HG03378 (cell line): ENCODE results near the gene RRP1B.
"Not testable (repeated sequence)": the region's sequence is repeated elsewhere in the genome, so short reads cannot be mapped to it uniquely, and the experiment has no call there.

Source experiments
- ATAC-seq: cut with Tn5 transposase; IDR thresholded peaks from one replicate; pipeline ENCODE4 v1.9.1; 2021; ENCODE audit warnings: mild to moderate bottlenecking, moderate library complexity; ENCODE audit not compliant: unreplicated experiment

The RRP1B gene

DNA sequence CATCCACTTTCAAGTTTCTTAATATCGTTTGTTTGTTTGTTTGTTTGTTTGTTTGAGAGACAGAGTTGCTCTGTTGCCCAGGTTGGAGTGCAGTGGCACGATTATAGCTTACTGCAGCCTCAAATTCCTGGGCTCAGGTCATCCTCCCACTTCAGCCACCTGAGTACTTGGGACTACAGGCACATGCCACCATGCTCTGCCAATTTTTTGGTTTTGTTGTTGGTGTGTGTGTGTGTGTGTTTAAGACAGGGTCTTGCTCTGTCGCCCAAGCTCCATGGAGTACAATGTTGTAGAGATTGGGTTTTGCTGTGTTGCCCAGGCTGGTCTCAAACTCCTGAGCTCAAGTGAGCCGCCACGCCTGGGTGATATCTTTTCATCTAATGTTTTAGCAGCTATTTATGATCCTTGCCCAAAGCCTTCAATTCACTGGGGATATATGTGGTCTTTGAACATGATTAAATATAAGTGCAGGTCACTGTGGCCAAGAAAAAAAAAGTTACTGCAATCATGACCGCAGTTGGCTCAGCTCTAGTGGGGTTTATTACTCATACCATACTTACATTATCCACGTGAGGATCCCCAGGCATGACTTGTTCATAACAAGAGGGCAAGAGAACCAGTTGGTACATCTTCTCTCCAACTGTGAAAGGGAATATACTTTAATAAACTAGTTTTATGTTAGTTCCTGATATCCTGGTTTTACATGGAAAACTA is 8.0 kb downstream of the RRP1B start:
- ATAC-seq: no peak

DNA sequence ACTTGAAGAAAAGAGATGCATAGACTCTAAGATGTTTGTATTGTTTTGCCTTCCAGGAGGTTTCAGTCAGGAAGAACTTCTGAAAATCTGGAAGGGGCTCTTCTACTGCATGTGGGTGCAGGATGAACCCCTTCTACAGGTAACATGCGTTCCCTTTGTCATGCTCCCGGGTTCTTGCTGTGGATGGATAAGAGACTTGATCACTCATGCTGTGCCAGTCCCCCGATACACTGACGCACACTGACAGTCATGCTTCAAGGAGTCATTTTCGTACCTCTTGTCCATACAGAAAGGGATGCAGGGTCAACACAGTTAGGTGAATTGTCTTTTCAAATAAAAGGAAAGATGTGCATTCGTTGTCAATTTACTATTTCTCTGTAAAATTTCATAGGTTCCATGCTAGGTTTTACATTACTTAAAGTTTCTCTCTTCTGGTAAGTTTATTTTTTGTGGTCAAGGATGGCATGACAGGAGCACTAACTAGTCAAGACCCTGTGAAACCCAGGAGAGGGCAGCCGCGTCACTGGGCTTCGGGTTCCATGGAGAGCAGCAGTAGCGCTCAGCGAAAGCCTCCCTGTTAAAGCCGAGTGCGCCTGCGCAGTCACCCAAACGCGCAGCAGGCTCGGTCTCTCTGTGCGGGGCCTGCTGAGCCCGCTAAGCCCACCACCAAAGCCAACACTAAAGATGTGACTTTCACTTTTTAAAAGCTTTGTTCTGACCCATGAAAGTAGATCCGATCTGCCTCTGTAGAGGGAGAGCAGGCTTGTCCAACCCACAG is 10.7 kb downstream of the RRP1B start:
- ATAC-seq: no peak

DNA sequence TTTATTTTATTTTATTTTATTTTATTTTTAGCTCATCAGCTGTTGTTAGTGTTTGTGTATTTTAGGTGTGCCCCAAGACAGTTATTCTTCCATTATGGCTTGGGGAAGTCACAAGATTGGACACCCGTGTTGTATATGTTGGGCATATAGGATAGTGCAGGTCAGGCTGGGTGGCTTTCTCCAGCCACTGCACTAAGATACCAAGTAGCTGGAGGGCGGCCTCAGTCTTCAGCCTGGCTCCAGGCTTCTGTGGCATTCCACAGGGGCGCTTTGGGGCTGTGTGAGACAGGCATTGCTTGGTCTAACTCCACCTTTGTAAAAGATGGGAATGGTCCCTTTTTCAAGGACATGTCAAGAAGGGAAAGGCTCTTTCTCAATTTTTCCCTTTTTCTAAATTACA is 16.5 kb downstream of the RRP1B start:
- no peak for ATAC-seq

DNA sequence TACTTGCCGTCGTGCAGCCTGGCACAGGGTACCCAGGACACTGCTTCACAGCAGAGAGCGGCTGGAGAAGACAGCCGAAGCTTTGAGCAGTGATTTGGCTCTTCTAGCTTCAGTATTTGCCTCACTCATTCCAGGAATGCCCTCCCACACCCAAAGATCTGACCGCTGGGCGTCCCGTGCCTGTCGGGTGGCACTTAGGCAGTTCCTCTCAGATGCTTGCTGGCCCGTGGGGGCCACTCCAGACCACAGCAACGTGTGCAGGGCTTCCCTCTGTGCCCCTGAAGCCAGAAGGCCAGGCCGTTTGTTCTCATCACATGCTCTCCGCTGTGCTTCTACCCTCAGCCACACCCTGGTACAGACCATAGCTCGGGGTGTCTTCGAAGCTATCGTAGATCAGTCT is 17.0 kb downstream of the RRP1B start:
- ATAC-seq: no peak

DNA sequence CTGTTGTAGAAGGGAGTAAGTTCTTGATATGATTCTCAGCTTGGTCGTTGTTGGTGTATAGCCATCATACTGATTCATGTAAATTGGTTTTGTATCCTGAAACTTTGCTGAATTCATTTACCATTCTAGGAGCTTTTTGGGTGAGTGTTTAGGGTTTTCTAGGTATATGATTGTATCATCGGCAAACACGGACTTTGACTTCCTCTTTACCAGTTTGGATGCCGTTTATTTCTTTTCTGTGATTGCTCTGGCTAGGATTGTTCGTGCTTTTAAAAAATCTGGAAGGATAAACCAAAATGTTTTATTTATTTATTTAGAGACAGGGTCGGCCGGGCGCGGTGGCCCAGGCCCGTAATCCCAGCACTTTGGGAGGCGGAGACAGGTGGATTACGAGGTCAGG is 20.6 kb downstream of the RRP1B start:
- ATAC-seq: no peak

DNA sequence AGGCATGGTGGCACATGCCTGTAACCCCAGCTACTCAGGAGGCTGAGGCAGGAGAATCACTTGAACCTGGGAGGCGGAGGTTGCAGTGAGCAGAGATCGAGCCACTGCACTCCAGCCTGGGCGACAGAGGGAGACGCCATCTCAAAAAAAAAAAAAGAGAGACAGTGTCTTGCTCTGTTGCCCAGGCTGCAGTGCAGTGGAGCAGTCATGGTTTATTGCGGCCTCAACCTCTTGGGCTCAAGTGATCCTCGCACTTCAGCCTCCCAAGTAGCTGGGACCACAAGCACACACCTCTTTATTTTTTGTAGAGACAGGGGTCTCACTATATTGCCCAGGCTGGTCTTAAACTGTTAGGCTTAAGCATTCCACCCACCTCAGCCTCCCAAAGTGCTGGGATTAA is 21.1 kb downstream of the RRP1B start:
- not testable (repeated sequence) for ATAC-seq

DNA sequence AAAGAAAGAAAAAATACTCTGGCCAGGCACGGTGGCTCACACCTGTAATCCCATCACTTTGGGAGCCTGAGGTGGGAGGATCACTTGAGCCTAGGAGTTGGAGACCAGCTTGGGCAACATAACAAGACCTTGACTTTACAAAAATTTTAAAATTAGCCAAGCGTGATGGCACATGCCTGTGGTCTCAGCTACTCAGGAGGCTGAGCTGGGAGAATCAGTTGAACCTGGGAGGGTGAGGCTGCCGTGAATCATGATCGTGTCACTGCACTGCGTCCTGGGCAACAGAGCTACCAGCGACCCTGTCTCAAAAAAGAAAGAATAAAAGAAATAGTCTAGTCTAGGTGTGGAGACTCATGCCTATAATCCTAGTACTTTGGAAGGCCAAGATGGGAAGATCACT is 22.3 kb downstream of the RRP1B start:
- no peak for ATAC-seq

DNA sequence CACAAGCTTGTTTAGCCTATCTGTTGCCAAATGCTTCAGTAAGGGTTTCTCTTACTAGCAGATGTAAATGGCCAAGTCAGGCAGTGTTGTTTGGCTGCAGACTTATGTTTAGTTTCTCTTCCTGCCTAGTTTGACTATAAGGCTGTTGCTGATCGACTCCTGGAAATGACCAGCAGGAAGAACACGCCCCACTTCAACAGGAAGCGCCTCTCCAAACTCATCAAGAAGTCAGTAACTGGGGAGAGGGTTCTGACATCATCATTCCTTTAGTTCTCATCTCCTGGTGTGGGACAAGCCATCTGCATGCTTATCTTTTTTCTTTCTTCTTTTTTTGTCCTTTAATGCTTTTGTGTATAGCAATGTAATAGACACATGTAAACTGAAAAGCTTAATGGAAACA is 25.1 kb downstream of the RRP1B start:
- no peak for ATAC-seq

DNA sequence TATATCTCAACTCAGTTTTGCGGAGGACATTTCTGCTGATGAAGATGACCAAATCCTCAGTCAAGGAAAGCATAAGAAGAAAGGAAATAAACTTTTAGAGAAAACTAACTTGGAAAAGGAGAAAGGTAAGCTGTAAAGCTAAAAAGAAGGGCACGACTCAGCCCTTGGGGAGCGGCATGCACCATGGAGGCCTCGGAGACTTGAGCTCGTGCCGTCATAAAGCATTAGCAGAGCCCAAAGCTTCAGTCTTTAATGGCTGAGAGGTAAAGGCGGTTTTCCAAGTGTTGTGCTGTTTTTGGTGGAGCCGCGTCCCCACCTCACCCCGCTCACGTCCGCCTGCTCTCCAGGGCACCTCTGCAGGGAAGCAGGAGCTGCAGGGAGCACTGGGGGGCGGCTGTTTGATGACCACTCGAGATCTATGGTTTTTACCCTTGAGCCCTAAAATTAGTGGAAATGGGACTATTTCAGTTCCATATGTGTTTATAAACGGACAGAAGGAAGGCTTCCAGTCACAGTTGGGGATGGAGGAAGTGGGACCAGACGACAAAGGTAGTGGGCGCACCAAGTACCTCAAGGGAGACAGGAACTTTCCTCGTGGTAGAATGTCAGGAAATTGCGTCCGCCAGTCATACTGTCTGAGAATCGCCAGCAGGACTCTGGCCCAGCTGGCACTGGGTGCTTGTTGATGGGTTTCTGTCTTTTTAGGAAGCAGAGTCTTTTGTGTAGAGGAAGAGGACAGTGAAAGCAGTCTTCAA is 27.6 kb downstream of the RRP1B start:
- no peak for ATAC-seq

DNA sequence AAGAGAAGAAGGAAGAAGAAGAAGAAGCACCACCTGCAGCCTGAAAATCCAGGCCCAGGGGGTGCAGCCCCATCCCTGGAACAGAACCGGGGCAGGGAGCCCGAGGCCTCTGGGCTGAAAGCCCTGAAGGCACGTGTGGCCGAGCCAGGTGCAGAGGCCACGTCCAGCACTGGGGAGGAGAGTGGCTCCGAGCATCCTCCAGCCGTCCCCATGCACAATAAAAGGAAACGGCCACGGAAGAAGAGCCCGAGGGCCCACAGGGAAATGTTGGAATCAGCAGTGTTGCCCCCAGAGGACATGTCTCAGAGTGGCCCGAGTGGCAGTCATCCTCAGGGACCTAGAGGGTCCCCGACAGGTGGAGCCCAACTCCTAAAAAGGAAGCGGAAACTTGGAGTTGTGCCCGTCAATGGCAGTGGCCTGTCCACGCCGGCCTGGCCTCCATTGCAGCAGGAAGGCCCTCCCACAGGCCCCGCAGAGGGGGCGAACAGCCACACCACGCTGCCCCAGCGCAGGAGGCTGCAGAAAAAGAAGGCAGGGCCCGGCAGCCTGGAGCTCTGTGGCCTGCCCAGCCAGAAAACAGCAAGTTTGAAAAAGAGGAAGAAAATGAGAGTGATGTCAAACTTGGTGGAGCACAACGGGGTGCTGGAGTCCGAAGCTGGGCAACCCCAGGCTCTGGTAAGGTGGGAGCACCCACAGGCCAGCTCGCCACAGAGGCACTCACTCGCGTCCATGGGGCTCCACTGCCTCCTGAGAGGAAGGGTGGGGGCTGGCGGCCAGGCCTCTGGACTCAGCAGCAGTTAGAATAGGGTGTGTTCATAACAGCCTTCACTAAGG is 28.4 kb downstream of the RRP1B start:
- no peak for ATAC-seq

DNA sequence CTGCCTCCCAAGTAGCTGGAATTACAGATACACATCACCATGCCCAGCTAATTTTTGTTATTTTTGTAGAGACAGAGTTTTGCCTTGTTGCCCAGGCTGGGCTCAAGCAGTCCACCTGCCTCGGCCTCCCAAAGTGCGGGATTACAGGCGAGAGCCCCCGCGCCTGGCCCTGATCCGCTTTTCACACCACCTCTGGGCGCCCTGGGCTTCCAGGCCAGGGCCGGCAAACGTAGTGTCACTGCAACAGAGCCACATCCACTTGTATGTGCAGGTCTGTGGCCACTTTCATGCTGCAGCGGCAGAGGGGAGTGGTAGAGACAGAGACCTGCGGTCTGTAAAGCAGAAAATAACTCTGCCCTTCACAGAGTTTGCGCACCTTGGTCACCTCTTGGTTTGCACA is 29.5 kb downstream of the RRP1B start:
- no peak for ATAC-seq

DNA sequence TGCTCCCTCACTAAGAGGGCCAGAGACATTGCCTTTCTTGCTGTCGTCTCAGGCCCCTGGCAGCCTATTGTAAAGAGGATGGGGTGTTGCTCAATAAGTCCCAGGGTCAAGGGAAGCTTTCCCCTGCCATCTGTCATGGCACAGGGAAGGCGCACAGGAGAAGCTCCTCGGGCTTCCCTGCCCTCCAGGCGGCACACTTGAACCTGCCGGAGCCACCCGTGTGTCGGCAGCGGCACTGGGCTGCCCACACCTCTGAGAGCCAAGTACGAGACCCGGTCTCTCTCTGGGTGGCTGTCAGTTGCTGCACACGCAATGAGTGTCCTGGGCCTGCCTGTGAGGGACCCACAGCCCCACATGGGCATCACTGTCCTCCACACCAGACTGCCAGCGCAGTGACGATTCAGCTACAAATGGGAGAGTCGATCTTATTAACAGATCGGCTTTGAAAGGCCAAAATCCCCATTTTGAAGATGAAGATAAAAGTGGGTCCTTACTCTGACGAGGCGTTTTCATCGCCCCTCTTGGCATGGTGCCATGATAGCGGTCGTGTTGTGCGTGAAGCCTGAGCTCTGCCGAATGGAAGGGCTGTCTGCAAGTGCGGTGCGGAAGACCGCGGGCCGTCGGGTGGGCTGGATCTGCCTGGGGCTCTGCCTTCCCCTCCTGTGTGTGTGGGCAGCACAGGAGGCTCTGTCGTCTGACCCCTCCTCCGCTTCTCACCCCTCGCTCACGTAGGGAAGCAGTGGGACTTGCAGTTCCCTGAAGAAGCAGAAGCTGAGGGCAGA is 30.4 kb downstream of the RRP1B start:
- no peak for ATAC-seq

DNA sequence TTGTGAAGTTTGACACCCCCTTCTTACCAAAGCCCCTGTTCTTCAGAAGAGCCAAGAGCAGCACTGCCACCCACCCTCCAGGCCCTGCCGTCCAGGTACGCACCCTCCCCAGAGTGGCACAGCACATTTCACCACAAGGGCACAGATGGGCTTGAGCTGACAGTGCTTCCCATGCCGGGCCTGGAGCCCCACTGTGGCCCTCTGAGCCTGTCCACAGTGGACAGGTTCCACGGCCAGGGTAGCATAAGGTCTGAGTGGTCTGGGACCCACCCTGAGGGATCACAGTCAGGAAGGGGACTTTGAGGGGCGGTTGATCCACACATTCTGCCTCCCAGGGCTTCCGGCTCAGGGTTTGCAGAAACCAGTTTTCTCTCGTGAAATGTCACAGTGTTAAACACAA is 31.0 kb downstream of the RRP1B start:
- no peak for ATAC-seq

DNA sequence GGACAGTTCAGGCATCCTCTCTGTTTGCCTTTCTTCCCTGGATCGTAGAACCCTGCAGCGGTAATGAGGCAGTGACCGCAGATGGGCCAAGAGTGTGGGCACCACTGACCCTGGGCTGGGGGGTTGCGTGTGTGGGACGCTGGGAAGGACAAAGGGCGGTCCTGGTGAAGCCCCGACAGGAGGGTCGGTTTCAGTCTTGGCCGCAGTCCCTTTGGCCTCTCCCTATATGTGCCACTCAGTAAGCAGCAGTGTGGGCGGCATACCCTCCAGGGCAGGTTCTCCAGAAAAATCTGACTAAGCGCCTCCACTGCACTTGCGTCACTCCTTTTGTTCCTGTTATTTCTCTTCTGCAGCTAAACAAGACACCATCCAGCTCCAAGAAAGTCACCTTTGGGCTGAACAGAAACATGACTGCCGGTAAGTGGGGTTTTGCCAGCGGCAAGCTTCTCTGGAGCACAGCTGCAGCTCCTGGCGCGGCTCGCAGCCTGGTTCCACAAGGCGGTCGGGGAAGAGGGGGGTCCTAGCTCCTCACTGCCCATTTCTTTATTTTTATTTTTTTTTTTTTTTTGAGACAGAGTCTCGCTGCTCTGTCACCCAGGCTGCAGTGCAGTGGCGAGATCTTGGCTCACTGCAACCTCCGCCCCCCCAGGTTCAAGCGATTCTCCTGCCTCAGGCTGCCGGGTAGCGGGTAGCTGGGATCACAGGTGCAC is 31.9 kb downstream of the RRP1B start:
- no peak for ATAC-seq

DNA sequence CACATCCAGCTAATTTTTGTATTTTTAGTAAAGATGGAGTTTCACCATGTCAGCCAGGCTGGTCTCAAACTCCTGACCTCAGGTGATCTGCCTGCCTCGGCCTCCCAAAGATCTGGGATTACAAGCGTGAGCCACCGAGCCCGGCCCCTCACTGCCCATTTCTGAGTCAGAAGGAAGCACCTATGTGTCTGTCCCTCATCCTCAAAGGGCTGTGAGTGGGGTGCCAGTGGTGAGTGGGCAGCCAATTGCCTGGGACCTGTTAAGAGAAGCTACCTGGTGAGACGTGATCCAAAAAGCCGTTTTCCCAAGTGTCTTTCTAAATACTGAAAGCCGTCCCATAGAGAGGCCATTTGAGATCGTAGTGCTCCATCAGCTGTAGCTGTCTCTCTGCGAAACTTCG is 32.4 kb downstream of the RRP1B start:
- no peak for ATAC-seq

DNA sequence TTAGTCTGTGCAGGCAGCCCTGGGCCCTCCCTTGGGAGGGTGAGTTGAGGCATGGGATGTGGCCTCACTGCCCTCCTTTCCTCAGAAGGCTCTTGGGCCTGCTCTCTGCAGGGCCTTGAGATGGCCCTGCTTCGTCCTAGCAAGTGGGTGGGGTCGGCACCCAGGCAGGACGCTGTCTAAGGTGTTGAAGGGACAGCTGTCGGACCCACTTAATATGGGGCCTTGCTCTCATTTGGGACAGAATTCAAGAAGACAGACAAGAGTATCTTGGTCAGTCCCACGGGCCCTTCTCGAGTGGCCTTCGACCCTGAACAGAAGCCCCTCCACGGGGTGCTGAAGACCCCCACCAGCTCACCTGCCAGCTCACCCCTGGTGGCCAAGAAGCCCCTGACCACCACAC is 33.6 kb downstream of the RRP1B start:
- ATAC-seq: no peak

DNA sequence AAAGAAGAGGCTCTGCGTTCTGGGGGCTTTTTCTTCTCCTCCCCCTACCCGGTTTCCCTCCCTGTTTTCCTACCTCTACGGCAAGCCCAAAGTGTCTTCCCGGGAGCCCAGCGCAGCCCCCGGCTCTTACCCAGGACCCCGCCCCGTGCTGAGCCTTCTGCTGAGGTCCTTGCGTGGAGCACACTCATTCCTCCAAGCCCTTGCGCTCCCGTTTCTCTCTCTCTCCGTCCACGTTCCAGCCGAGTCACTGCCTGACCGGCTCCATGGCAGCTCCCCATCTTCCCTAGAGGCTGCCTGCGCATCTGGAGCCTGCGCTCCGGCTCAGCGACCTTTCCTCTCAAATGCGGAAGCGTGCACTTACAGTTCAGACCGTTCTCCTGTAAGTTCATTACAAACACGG is 34.6 kb downstream of the RRP1B start:
- ATAC-seq: no peak

DNA sequence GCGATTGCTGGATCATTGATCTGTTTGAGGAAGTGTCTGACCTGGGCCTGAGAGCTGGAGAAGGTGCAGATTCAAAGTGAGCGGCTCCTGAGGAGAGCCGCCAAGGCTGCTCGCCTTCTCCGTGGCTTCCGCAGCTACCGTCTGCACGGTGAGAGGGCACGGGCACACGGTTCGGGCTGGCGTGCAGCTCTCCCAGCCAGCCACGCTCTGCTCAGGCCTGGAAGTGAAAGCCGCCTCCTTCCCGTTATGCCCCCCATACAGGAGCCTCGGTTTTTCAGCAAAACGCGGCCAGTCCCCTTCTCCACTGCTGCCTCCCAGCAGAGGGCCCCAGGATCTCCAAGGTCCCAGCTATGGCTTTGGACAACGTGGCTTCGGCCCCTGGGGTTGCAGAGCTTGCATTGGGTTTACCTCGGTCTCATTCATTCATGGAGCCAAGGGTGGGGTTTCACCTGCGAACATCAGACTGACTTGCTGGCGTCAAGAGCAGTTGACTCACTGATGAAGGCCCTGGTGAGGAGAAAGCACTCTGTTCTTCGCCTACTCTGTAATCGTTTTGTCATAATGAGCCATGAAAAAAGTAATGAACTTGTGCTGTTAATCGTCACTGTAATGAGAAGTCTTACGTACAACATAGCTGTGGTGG is 35.2 kb downstream of the RRP1B start:
- ATAC-seq: no peak

DNA sequence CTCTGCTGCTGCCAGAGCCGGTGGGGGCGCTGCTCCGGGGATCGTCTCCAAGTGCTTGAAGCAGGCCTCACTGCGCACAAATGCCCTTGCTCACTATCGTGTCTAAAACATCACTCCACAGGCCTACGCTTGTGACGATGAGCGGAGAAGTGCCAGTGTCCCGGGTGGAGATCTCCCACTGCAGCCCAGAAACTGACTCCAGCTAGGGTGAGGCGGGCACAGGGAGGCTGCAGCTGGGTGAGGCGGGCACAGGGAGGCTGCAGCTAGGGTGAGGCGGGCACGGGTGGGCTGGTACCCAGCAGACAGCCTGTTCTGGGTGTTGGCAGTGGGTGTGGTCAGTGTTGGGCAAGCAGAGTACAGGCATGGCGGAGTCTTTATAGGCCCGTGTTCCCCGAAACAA is 36.9 kb downstream of the RRP1B start:
- no peak for ATAC-seq
